Measurements from ENCODE around the gene MBNL2.

The MBNL2 gene

GRCh38 chr13:97211300-97211699, 10.8 kb upstream of the MBNL2 start:
- no peak for DNase-seq (ENCODE audit: low read depth)

GRCh38 chr13:97212004-97212403, 10.1 kb upstream of the MBNL2 start:
- no peak for DNase-seq (ENCODE audit: low read depth)

GRCh38 chr13:97212601-97213040, 9.5 kb upstream of the MBNL2 start:
- no peak for DNase-seq (ENCODE audit: low read depth)

- DNase-seq (ENCODE audit: low read depth) = no peak
Measured at GRCh38 chr13:97214921-97215320, 7.2 kb upstream of the MBNL2 start.

GRCh38 chr13:97215325-97215724, 6.8 kb upstream of the MBNL2 start:
- no peak for DNase-seq (ENCODE audit: low read depth)

GRCh38 chr13:97219226-97219625, 2.9 kb upstream of the MBNL2 start:
- no peak for DNase-seq (ENCODE audit: low read depth)

- DNase-seq (ENCODE audit: low read depth) = no peak
Measured at GRCh38 chr13:97220151-97220900, 1.8 kb upstream of the MBNL2 start.

GRCh38 chr13:97221046-97221445, 1.1 kb upstream of the MBNL2 start:
- DNase-seq (ENCODE audit: low read depth) = no peak

GRCh38 chr13:97221466-97221865, 667 bp upstream of the MBNL2 start:
- no peak for DNase-seq (ENCODE audit: low read depth)

GRCh38 chr13:97223037-97223710, 1.0 kb downstream of the MBNL2 start:
- DNase-seq (ENCODE audit: low read depth) = no peak

GRCh38 chr13:97223711-97224541, 1.8 kb downstream of the MBNL2 start:
- DNase-seq (ENCODE audit: low read depth) = no peak

- no peak for DNase-seq (ENCODE audit: low read depth)
Measured at GRCh38 chr13:97224544-97225300, 2.6 kb downstream of the MBNL2 start.

GRCh38 chr13:97225533-97225932, 3.4 kb downstream of the MBNL2 start:
- DNase-seq (ENCODE audit: low read depth) = no peak

- no peak for DNase-seq (ENCODE audit: low read depth)
Measured at GRCh38 chr13:97226013-97226412, 3.9 kb downstream of the MBNL2 start.

- DNase-seq (ENCODE audit: low read depth) = no peak
Measured at GRCh38 chr13:97226788-97227627, 4.9 kb downstream of the MBNL2 start.

- no peak for DNase-seq (ENCODE audit: low read depth)
Measured at GRCh38 chr13:97228850-97229521, 6.9 kb downstream of the MBNL2 start.

GRCh38 chr13:97229699-97230098, 7.6 kb downstream of the MBNL2 start:
- no peak for DNase-seq (ENCODE audit: low read depth)

GRCh38 chr13:97231118-97231828, 9.1 kb downstream of the MBNL2 start:
- DNase-seq (ENCODE audit: low read depth) = no peak

- no peak for DNase-seq (ENCODE audit: low read depth)
Measured at GRCh38 chr13:97231829-97232196, 9.7 kb downstream of the MBNL2 start.

GRCh38 chr13:97233499-97233898, 11.4 kb downstream of the MBNL2 start:
- no peak for DNase-seq (ENCODE audit: low read depth)
